Measurements from ENCODE around the gene TREM1.

DNA sequence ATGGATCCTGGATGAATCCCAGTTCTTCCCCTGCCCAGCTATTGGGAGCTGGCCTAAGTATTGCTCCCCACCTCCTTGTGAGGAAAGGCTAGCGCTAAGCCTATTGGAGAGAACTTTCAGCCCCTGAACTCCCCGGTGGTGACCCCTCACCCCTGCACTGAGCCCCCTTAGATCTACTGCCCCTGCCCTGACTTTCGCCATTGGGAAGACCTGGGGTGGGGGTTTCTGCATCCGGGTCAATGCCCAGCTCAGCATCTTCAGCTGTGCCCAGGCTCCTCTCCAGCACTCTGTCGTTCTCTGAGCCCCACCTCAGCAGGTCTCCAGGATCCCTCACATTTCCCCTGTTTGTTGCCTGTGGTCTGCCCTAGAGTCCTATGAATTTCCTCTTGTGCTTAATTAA, 49.4 kb downstream of the TREM1 start:
- TF ChIP-seq POLR2A (IDR thresholded peaks at IDR 0.05; ENCODE audit: extremely low read depth, insufficient read length) (no peak), MYC (IDR thresholded peaks at IDR 0.05; ENCODE audit: low read depth, low read length) (no peak)
- TF ChIP-seq, protein P1, sequence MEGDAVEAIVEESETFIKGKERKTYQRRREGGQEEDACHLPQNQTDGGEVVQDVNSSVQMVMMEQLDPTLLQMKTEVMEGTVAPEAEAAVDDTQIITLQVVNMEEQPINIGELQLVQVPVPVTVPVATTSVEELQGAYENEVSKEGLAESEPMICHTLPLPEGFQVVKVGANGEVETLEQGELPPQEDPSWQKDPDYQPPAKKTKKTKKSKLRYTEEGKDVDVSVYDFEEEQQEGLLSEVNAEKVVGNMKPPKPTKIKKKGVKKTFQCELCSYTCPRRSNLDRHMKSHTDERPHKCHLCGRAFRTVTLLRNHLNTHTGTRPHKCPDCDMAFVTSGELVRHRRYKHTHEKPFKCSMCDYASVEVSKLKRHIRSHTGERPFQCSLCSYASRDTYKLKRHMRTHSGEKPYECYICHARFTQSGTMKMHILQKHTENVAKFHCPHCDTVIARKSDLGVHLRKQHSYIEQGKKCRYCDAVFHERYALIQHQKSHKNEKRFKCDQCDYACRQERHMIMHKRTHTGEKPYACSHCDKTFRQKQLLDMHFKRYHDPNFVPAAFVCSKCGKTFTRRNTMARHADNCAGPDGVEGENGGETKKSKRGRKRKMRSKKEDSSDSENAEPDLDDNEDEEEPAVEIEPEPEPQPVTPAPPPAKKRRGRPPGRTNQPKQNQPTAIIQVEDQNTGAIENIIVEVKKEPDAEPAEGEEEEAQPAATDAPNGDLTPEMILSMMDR (IDR thresholded peaks at IDR 0.05; ENCODE audit: low read depth, low read length), result no peak
- TF ChIP-seq, protein P2, sequence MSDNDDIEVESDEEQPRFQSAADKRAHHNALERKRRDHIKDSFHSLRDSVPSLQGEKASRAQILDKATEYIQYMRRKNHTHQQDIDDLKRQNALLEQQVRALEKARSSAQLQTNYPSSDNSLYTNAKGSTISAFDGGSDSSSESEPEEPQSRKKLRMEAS (IDR thresholded peaks at IDR 0.05; ENCODE audit: low read depth, low read length), result no peak
